ENCODE measurements around the gene USP15.
"Not testable (repeated sequence)": the region's sequence is repeated elsewhere in the genome, so short reads cannot be mapped to it uniquely, and the experiment has no call there.

USP15 gene

GRCh38 chr12:62328296-62328921 is 68.2 kb downstream of the USP15 start:
- no peak for DNase-seq (ENCODE audit: low spot score)

GRCh38 chr12:62331306-62331705 is 71.1 kb downstream of the USP15 start:
- DNase-seq (ENCODE audit: low spot score) = no peak

GRCh38 chr12:62332598-62332997 is 72.4 kb downstream of the USP15 start:
- DNase-seq (ENCODE audit: low spot score) = peak; percentile 67

- DNase-seq (ENCODE audit: low spot score) = no peak
Measured at GRCh38 chr12:62335057-62335456, 74.9 kb downstream of the USP15 start.

- DNase-seq (ENCODE audit: low spot score) = no peak
Measured at GRCh38 chr12:62335796-62336195, 75.6 kb downstream of the USP15 start.

GRCh38 chr12:62337643-62338042 is 77.4 kb downstream of the USP15 start:
- DNase-seq (ENCODE audit: low spot score) = not testable (repeated sequence)

GRCh38 chr12:62342614-62343303 is 82.6 kb downstream of the USP15 start:
- not testable (repeated sequence) for DNase-seq (ENCODE audit: low spot score)

- not testable (repeated sequence) for DNase-seq (ENCODE audit: low spot score)
Measured at GRCh38 chr12:62343304-62344120, 83.3 kb downstream of the USP15 start.

GRCh38 chr12:62344731-62345556 is 84.7 kb downstream of the USP15 start:
- DNase-seq (ENCODE audit: low spot score) = not testable (repeated sequence)

- no peak for DNase-seq (ENCODE audit: low spot score)
Measured at GRCh38 chr12:62345667-62346066, 85.5 kb downstream of the USP15 start.

GRCh38 chr12:62346817-62347216 is 86.6 kb downstream of the USP15 start:
- DNase-seq (ENCODE audit: low spot score) = no peak

- DNase-seq (ENCODE audit: low spot score) = peak; percentile 7
Measured at GRCh38 chr12:62347922-62348650, 87.9 kb downstream of the USP15 start.

GRCh38 chr12:62350554-62350953 is 90.3 kb downstream of the USP15 start:
- no peak for DNase-seq (ENCODE audit: low spot score)

GRCh38 chr12:62351326-62351725 is 91.1 kb downstream of the USP15 start:
- no peak for DNase-seq (ENCODE audit: low spot score)

GRCh38 chr12:62361048-62361447 is 100.8 kb downstream of the USP15 start:
- no peak for DNase-seq (ENCODE audit: low spot score)

GRCh38 chr12:62363506-62363905 is 103.3 kb downstream of the USP15 start:
- no peak for DNase-seq (ENCODE audit: low spot score)

GRCh38 chr12:62364697-62365096 is 104.5 kb downstream of the USP15 start:
- not testable (repeated sequence) for DNase-seq (ENCODE audit: low spot score)

GRCh38 chr12:62365846-62366245 is 105.6 kb downstream of the USP15 start:
- DNase-seq (ENCODE audit: low spot score) = not testable (repeated sequence)

- DNase-seq (ENCODE audit: low spot score) = not testable (repeated sequence)
Measured at GRCh38 chr12:62368430-62369223, 108.4 kb downstream of the USP15 start.

- no peak for DNase-seq (ENCODE audit: low spot score)
Measured at GRCh38 chr12:62370189-62370588, 110.0 kb downstream of the USP15 start.
